Body of pancreas (tissue), 4 donors: Measurements from ENCODE around the gene LRIT1.

Source experiments
- CTCF ChIP-seq, 7 experiments: fragments of 450-650 bp in 4 of 7; fragments of 200-600 bp in 3 of 7; sonication (generic) in 3 of 7; IDR thresholded peaks; one replicate each; pipeline ENCODE4 v1.5.1; 2016 to 2019; ENCODE audit warnings: antibody characterized with exemption in 7 of 7
- POLR2A ChIP-seq, 3 donors: fragments of 450-650 bp; IDR thresholded peaks; one replicate each; pipeline ENCODE4 v1.6.1; 2016; ENCODE audit warnings: antibody characterized with exemption in 3 of 3, mild to moderate bottlenecking in 2 of 3

GRCh38 chr10:84201244-84201606 lies 40.1 kb downstream of the LRIT1 start:
- no peak for TF ChIP-seq POLR2A (IDR thresholded peaks at IDR 0.05)
- TF ChIP-seq CTCF (IDR thresholded peaks at IDR 0.05): no peak
